KOPT-K1 (cell line): ENCODE results near the gene SOS2.
A peak's percentile ranks its signal among the peaks of the same experiment; 100 is the strongest.

Source experiments
- H3K27ac ChIP-seq: fragments of 200-600 bp; sonication (generic); 2 replicates; pipeline ENCODE4 v1.5.1; 2016; ENCODE audit warnings: antibody characterized with exemption, mild to moderate bottlenecking, low read depth, low read length; ENCODE audit not compliant: poor library complexity, severe bottlenecking
- H3K36me3 ChIP-seq: fragments of 200-600 bp; sonication (generic); 2 replicates; pipeline ENCODE4 v1.5.1; 2017; ENCODE audit warnings: antibody characterized with exemption, mild to moderate bottlenecking, low read length, moderate library complexity; ENCODE audit not compliant: insufficient read depth
- H3K9me3 ChIP-seq: fragments of 200-600 bp; sonication (generic); 2 replicates; pipeline ENCODE4 v1.5.1; 2017; ENCODE audit warnings: antibody characterized with exemption, low read length, mild to moderate bottlenecking; ENCODE audit not compliant: insufficient read depth, poor library complexity, severe bottlenecking

SOS2 gene

GRCh38 chr14:50233951-50234250 is 2.5 kb upstream of the SOS2 start:
- no peaks in the 10 kb centered on the region for H3K36me3 ChIP-seq
- peaks cover 5% of the 10 kb centered on the region for H3K9me3 ChIP-seq
- H3K27ac ChIP-seq, result no peak overlapping the region

- Histone ChIP-seq H3K9me3 (peaks cover 7% of the 10 kb centered on the region), H3K36me3 (0 out of 2 replicates have a peak, but pooled peaks cover 5% of the 10 kb centered on the region), H3K27ac (no peak overlapping the region)
Observed at GRCh38 chr14:50233166-50233950, 2.0 kb upstream of the SOS2 start.

- H3K27ac ChIP-seq, result peak overlapping the region; percentile 73
- 0 out of 2 replicates have a peak, but pooled peaks cover 9% of the 10 kb centered on the region for H3K36me3 ChIP-seq
- H3K9me3 ChIP-seq, result peaks cover 8% of the 10 kb centered on the region
Observed at GRCh38 chr14:50232276-50232642, 881 bp upstream of the SOS2 start.

- peak overlapping the region; percentile 73 for H3K27ac ChIP-seq
- H3K36me3 ChIP-seq, result 0 out of 2 replicates have a peak, but pooled peaks cover 9% of the 10 kb centered on the region
- H3K9me3 ChIP-seq, result peaks cover 7% of the 10 kb centered on the region
Observed at GRCh38 chr14:50230701-50231474, 490 bp downstream of the SOS2 start.

- peak overlapping the region; percentile 73 for H3K27ac ChIP-seq
- H3K36me3 ChIP-seq, result 0 out of 2 replicates have a peak, but pooled peaks cover 9% of the 10 kb centered on the region
- peaks cover 3% of the 10 kb centered on the region for H3K9me3 ChIP-seq
Observed at GRCh38 chr14:50230401-50230700, 1.0 kb downstream of the SOS2 start.

- Histone ChIP-seq H3K27ac (no peak overlapping the region), H3K9me3 (peaks cover 3% of the 10 kb centered on the region), H3K36me3 (0 out of 2 replicates have a peak, but pooled peaks cover 9% of the 10 kb centered on the region)
Observed at GRCh38 chr14:50229681-50230080, 1.7 kb downstream of the SOS2 start.

- Histone ChIP-seq H3K27ac (no peak overlapping the region), H3K9me3 (peaks cover 3% of the 10 kb centered on the region), H3K36me3 (0 out of 2 replicates have a peak, but pooled peaks cover 9% of the 10 kb centered on the region)
Observed at GRCh38 chr14:50228313-50228712, 3.1 kb downstream of the SOS2 start.

GRCh38 chr14:50225974-50226297 is 5.4 kb downstream of the SOS2 start:
- 0 out of 2 replicates have a peak, but pooled peaks cover 9% of the 10 kb centered on the region for H3K36me3 ChIP-seq
- no peak overlapping the region for H3K27ac ChIP-seq
- peaks cover 3% of the 10 kb centered on the region for H3K9me3 ChIP-seq

- Histone ChIP-seq H3K27ac (no peak overlapping the region), H3K9me3 (peaks cover 3% of the 10 kb centered on the region), H3K36me3 (0 out of 2 replicates have a peak, but pooled peaks cover 9% of the 10 kb centered on the region)
Observed at GRCh38 chr14:50225067-50225973, 6.1 kb downstream of the SOS2 start.

GRCh38 chr14:50222055-50222613 is 9.2 kb downstream of the SOS2 start:
- H3K27ac ChIP-seq, result no peak overlapping the region
- no peaks in the 10 kb centered on the region for H3K9me3 ChIP-seq

GRCh38 chr14:50218501-50218900 is 12.9 kb downstream of the SOS2 start:
- Histone ChIP-seq H3K36me3 (no peaks in the 10 kb centered on the region), H3K9me3 (no peaks in the 10 kb centered on the region)

More at GRCh38 chr14:50222055-50222613, 9.2 kb downstream of the SOS2 start:
- no peaks in the 10 kb centered on the region for H3K36me3 ChIP-seq

GRCh38 chr14:50215416-50215815 is 16.0 kb downstream of the SOS2 start:
- Histone ChIP-seq H3K36me3 (no peaks in the 10 kb centered on the region), H3K9me3 (no peaks in the 10 kb centered on the region), H3K27ac (no peak overlapping the region)

More at GRCh38 chr14:50218501-50218900, 12.9 kb downstream of the SOS2 start:
- H3K27ac ChIP-seq, result no peak overlapping the region

- Histone ChIP-seq H3K9me3 (no peaks in the 10 kb centered on the region), H3K27ac (no peak overlapping the region), H3K36me3 (no peaks in the 10 kb centered on the region)
Observed at GRCh38 chr14:50213795-50214194, 17.6 kb downstream of the SOS2 start.

GRCh38 chr14:50212726-50213125 is 18.7 kb downstream of the SOS2 start:
- Histone ChIP-seq H3K27ac (no peak overlapping the region), H3K36me3 (no peaks in the 10 kb centered on the region), H3K9me3 (no peaks in the 10 kb centered on the region)

- no peaks in the 10 kb centered on the region for H3K9me3 ChIP-seq
- H3K36me3 ChIP-seq, result no peaks in the 10 kb centered on the region
- no peak overlapping the region for H3K27ac ChIP-seq
Observed at GRCh38 chr14:50210074-50210473, 21.3 kb downstream of the SOS2 start.
